Heart left ventricle (tissue), 13 donors: ENCODE measurements around the gene DAD1.

Source experiments
- POLR2A ChIP-seq, 2 donors: fragments of 450-650 bp; IDR thresholded peaks; one replicate each; pipeline ENCODE4 v1.6.1; 2017; ENCODE audit warnings: antibody characterized with exemption in 2 of 2, mild to moderate bottlenecking in 2 of 2, moderate library complexity in 2 of 2
- TF ChIP-seq, protein P1 (sequence below), 12 donors: fragments of 200-600 bp; sonication (generic) in 4 of 12; IDR thresholded peaks; one replicate each; pipeline versions ENCODE4 v1.5.0 to v1.8.0; 2018 to 2022; ENCODE audit warnings: antibody characterized with exemption in 12 of 12, mild to moderate bottlenecking in 5 of 12
- donor health status: ischemic (EF 13 %, LVEDD 7.1; RV severe dilation, severe dysfunction).
- donor health status: DM: no; HTN: yes; CAD: no.
- donor health status: DM: no; HTN: no; CAD: no.
- donor health status: ischemic (EF 25% LVEDD 6.9; RV normal size, moderate dysfunction).
- donor health status: ischemic (EF 25% LVEDD 5.7; RV mildly dilated, moderate dysfunction).
- donor health status: ischemic (EF 35%, LVEDD 5.7; RV mildly dilated, moderate dysfunction).
- donor health status: nonischemic (EF 11% LVEDD 7.7; RV severe dilation, severe dysfunction).
- donor health status: DM: yes; HTN: yes; CAD: no.
- donor health status: PGD.
- donor health status: ischemic (EF 29% LVEDD 5.4; RV normal size, mild dysfunction).
- donor health status: nonischemic (EF 23%, LVEDD 6.1; RV moderate dilation, normal function).

DNA sequence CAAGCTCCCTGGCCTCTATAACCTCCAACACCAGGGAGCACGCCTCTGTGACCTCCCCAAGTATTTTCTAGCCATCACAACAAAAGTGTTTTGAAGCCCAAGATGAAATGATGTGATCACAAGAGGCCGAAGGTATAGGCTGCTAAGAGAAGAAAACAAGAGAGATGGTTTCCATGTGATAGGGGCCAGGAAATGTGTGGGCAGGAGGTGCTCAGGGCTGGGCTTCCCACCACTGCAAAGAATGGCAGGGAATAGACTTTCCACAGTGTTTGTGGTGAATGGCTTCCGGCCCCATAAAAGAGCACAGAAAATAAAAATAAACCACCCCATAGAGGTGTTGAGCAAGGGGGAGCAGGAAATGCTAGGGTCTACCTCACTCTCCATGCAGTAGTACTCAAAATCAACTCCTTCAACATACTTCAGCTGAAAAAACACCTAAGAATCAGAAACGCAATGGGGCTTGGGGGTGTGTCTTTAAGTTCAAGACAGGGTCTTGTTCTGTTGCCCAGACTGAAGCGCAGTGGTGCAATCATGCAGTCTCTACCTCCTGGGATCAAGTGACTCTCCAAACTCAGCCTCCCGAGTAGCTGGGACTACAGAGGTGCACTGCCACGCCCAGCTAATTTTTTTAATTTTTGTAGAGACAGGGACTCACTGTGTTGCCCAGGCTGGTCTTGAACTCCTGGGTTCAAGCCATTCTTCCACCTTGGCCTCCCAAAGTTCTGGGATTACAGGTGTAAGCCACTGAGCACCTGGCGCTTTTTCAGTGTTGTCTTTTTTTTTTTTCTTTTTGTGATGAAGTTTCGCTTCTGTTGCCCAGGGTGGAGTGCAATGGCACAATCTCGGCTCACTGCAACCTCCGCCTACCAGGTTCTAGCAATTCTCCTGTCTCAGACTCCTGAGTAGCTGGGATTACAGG, 27.1 kb downstream of the DAD1 start:
- TF ChIP-seq, protein P1, sequence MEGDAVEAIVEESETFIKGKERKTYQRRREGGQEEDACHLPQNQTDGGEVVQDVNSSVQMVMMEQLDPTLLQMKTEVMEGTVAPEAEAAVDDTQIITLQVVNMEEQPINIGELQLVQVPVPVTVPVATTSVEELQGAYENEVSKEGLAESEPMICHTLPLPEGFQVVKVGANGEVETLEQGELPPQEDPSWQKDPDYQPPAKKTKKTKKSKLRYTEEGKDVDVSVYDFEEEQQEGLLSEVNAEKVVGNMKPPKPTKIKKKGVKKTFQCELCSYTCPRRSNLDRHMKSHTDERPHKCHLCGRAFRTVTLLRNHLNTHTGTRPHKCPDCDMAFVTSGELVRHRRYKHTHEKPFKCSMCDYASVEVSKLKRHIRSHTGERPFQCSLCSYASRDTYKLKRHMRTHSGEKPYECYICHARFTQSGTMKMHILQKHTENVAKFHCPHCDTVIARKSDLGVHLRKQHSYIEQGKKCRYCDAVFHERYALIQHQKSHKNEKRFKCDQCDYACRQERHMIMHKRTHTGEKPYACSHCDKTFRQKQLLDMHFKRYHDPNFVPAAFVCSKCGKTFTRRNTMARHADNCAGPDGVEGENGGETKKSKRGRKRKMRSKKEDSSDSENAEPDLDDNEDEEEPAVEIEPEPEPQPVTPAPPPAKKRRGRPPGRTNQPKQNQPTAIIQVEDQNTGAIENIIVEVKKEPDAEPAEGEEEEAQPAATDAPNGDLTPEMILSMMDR (IDR thresholded peaks at IDR 0.05) = no peak
- no peak for TF ChIP-seq POLR2A (IDR thresholded peaks at IDR 0.05)
